Calu3 (cell line): ENCODE data around the gene SUFU. TPM values are rescaled to one million over a fixed set of nuclear protein-coding genes. Genes with fewer than 3 reads are reported as not detected.

Source experiments
- BruUV-seq: library from RNA; stranded (reverse); fragments of 400-500 nt; replicated peaks from 2 replicates; lab custom pipeline; 2021; lab: Mats Ljungman, UMichigan
- CTCF ChIA-PET: fragments of 300-600 bp; sonication (Branson Sonifier 250); formaldehyde crosslinking; loops from one replicate; lab custom pipeline; 2022; ENCODE audit warnings: antibody characterized with exemption; lab: Charles Lee
- DNase-seq: peaks from one replicate; pipeline ENCODE4 v3.0.0; 2022
- H3K27ac Mint-ChIP-seq: one replicate; pipeline ENCODE4 v1.8.0; 2022; ENCODE audit warnings: mixed read lengths; ENCODE audit not compliant: unreplicated experiment
- H3K27me3 Mint-ChIP-seq: one replicate; pipeline ENCODE4 v1.8.0; 2022; ENCODE audit warnings: mixed read lengths; ENCODE audit not compliant: unreplicated experiment
- H3K36me3 Mint-ChIP-seq: one replicate; pipeline ENCODE4 v1.8.0; 2022; ENCODE audit warnings: mild to moderate bottlenecking, moderate library complexity, mixed read lengths; ENCODE audit not compliant: insufficient read depth, unreplicated experiment
- H3K4me1 Mint-ChIP-seq: one replicate; pipeline ENCODE4 v1.8.0; 2022; ENCODE audit warnings: mild to moderate bottlenecking, low read depth, mixed read lengths; ENCODE audit not compliant: unreplicated experiment
- H3K4me3 Mint-ChIP-seq: one replicate; pipeline ENCODE4 v1.8.0; 2022; ENCODE audit warnings: mild to moderate bottlenecking, low read depth, moderate library complexity, mixed read lengths; ENCODE audit not compliant: unreplicated experiment
- H3K9me3 Mint-ChIP-seq: one replicate; pipeline ENCODE4 v1.8.0; 2022; ENCODE audit warnings: low read depth, mixed read lengths; ENCODE audit not compliant: unreplicated experiment
- intact Hi-C: fragments of 100-400 bp; cut with micrococcal nuclease; formaldehyde crosslinking; loops from one replicate; pipeline ENCODE4 v1.10.0; 2022; ENCODE audit not compliant: unreplicated experiment
- total RNA-seq: library from RNA; stranded (reverse); gene quantifications from 2 replicates; pipeline ENCODE4 v1.2.3, GENCODE V29; 2022
- TF ChIP-seq, protein P1 (sequence below): fragments of 200-600 bp; IDR thresholded peaks from one replicate; pipeline ENCODE4 v1.8.0; 2022; ENCODE audit warnings: antibody characterized with exemption; ENCODE audit not compliant: unreplicated experiment

Gene SUFU
- total RNA-seq, 1 experiment from 2014 or later, result 7.0 TPM

DNA sequence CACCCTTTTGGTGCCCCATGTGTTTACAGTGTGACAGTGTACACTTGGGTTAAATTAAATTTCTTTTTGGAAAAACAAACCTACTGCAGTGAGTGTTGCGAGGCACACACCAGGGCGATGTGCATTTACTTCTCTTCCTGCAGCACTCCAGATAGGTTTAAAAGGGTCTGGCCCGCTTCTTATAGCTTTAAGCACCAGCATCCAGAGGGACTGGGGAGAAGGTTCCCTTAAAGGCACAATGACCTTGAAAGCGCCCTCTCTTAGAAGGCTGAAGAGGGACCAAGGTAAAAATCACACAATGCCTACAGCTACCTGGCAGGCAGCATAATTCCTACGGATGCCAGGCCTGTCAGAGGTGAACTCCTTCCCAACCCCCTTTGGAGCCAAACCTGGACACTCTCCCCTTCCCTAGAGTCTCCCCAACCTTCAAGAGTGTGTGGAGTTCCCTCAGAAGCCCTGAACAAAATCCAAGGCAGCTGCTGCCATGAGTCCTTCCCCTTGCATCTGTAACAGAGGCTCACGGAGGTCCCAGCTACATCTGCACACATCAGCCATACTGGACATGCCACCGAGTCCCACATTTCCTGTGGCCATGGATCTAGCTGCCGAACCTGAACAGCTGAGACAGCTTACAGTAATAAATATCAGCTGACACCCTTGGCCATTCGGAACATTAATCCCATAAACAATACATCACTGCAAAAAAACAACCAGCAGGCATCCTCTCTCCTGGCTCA, 173.7 kb downstream of the SUFU start:
- Mint-ChIP-seq H3K27ac (no peak overlapping the region), H3K36me3 (no peaks in the 10 kb centered on the region), H3K4me3 (no peak overlapping the region), H3K27me3 (peaks cover 12% of the 10 kb centered on the region), H3K4me1 (peaks cover 10% of the 10 kb centered on the region), H3K9me3 (no peaks in the 10 kb centered on the region)
- CTCF ChIA-PET, result interaction anchor here (2.0 kb wide), 1 partner anchor 8 kb away, joined by 4 read pairs; no protein-coding TSS in a partner anchor
- no peak for DNase-seq
- TF ChIP-seq, protein P1, sequence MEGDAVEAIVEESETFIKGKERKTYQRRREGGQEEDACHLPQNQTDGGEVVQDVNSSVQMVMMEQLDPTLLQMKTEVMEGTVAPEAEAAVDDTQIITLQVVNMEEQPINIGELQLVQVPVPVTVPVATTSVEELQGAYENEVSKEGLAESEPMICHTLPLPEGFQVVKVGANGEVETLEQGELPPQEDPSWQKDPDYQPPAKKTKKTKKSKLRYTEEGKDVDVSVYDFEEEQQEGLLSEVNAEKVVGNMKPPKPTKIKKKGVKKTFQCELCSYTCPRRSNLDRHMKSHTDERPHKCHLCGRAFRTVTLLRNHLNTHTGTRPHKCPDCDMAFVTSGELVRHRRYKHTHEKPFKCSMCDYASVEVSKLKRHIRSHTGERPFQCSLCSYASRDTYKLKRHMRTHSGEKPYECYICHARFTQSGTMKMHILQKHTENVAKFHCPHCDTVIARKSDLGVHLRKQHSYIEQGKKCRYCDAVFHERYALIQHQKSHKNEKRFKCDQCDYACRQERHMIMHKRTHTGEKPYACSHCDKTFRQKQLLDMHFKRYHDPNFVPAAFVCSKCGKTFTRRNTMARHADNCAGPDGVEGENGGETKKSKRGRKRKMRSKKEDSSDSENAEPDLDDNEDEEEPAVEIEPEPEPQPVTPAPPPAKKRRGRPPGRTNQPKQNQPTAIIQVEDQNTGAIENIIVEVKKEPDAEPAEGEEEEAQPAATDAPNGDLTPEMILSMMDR, result no peak
- BruUV-seq, result no TSS peak
- intact Hi-C loops, result no loop called here

DNA sequence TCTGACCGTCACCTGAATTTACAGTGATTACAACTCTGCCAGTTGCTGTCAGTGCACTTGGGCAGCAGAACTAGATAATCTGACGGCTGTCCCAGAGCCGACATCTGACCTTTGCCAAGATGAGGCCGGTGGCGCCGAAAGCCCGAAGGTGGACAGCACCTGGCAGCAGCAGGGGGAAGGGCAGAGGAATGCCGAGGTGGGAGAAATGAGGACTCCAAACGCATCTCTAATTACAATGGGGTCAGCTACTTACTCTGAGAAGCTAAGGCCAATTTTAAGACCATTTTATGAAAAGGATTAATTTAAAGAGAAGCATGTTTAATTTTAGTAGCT, 174.3 kb downstream of the SUFU start:
- no peak overlapping the region for H3K27ac Mint-ChIP-seq
- no peak for DNase-seq
- H3K27me3 Mint-ChIP-seq, result peaks cover 12% of the 10 kb centered on the region
- no TSS peak for BruUV-seq
- intact Hi-C loops, result no loop called here
- CTCF ChIA-PET, result interaction anchor here (2.0 kb wide), 1 partner anchor 9 kb away, joined by 4 read pairs; no protein-coding TSS in a partner anchor
- H3K9me3 Mint-ChIP-seq, result no peaks in the 10 kb centered on the region
- TF ChIP-seq, protein P1, result no peak
- peaks cover 10% of the 10 kb centered on the region for H3K4me1 Mint-ChIP-seq
- no peak overlapping the region for H3K4me3 Mint-ChIP-seq
- H3K36me3 Mint-ChIP-seq, result no peaks in the 10 kb centered on the region

DNA sequence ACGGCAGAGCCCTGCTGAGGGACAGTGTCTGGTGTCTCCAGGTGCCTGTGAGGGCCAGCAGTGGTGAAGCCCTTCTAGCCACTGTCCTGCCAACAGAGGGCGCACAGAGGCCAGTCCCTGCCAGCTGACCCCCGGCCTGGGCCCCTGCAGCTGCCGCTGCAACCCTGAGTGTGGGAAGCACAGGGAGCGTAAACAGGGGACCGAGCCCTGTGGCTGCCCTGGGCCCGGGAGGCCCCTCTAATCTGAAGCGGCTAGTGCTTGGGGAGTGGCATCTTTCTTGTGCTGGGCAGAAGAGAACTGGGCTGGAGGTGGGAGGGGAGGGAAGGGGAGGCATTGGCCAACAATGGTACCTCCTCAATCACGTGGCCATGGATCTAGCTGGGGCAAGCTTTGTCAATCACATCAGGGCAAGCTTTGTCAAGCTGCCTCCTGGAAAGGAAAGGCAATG, 175.1 kb downstream of the SUFU start:
- Mint-ChIP-seq H3K4me1 (peaks cover 4% of the 10 kb centered on the region), H3K27me3 (peaks cover 5% of the 10 kb centered on the region), H3K27ac (no peak overlapping the region), H3K9me3 (no peaks in the 10 kb centered on the region), H3K4me3 (no peak overlapping the region), H3K36me3 (no peaks in the 10 kb centered on the region)
- BruUV-seq, result no TSS peak
- intact Hi-C loops, result no loop called here
- CTCF ChIA-PET, result interaction anchor here (0.7 to 2.0 kb wide), 2 partner anchors 10 to 95 kb away, joined by 3 to 4 read pairs; no protein-coding TSS in a partner anchor
- TF ChIP-seq, protein P1, result peak; percentile 42
- DNase-seq, result peak; percentile 62

DNA sequence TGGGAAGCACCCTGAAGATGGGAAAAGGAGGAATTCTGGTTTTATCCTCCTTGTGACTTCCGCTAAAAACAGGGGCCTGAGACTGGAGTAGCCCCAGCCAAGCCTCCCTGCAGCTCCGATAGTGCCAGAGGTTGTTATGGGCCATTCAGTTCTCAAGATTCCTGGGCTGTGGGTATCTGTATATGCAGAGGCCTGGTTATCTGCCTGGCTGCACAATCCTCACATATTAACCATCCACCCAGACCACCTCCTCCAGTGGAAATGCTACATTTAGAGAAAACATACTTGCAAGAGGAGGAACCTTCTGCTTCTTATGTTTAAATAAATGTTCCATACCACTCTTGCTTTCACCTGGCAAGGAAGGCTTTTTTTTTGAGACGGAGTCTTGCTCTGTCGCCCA, 175.8 kb downstream of the SUFU start:
- no TSS peak for BruUV-seq
- no peak for DNase-seq
- Mint-ChIP-seq H3K4me1 (no peaks in the 10 kb centered on the region), H3K36me3 (no peaks in the 10 kb centered on the region), H3K27me3 (no peaks in the 10 kb centered on the region), H3K9me3 (no peaks in the 10 kb centered on the region), H3K4me3 (no peak overlapping the region), H3K27ac (no peak overlapping the region)
- TF ChIP-seq, protein P1, result no peak
- intact Hi-C loops, result no loop called here
- CTCF ChIA-PET, result interaction anchor here (0.7 to 2.0 kb wide), 2 partner anchors 10 to 96 kb away, joined by 3 to 4 read pairs; no protein-coding TSS in a partner anchor
